GM12872 (cell line): ENCODE measurements around the gene TRPV4.

ENCODE experiments used
- TF ChIP-seq, protein P1 (sequence below): IDR thresholded peaks from 3 replicates; pipeline ENCODE4 v1.5.1; 2011; ENCODE audit warnings: low read depth, mild to moderate bottlenecking, low read length, moderate library complexity; ENCODE audit not compliant: insufficient read depth

Gene TRPV4

GRCh38 chr12:109840305-109841074 is 7.3 kb upstream of the TRPV4 start:
- TF ChIP-seq, protein P1, sequence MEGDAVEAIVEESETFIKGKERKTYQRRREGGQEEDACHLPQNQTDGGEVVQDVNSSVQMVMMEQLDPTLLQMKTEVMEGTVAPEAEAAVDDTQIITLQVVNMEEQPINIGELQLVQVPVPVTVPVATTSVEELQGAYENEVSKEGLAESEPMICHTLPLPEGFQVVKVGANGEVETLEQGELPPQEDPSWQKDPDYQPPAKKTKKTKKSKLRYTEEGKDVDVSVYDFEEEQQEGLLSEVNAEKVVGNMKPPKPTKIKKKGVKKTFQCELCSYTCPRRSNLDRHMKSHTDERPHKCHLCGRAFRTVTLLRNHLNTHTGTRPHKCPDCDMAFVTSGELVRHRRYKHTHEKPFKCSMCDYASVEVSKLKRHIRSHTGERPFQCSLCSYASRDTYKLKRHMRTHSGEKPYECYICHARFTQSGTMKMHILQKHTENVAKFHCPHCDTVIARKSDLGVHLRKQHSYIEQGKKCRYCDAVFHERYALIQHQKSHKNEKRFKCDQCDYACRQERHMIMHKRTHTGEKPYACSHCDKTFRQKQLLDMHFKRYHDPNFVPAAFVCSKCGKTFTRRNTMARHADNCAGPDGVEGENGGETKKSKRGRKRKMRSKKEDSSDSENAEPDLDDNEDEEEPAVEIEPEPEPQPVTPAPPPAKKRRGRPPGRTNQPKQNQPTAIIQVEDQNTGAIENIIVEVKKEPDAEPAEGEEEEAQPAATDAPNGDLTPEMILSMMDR, result no peak

GRCh38 chr12:109839444-109839843 is 6.2 kb upstream of the TRPV4 start:
- TF ChIP-seq, protein P1, result no peak

GRCh38 chr12:109836916-109837315 is 3.7 kb upstream of the TRPV4 start:
- TF ChIP-seq, protein P1, result no peak

DNA sequence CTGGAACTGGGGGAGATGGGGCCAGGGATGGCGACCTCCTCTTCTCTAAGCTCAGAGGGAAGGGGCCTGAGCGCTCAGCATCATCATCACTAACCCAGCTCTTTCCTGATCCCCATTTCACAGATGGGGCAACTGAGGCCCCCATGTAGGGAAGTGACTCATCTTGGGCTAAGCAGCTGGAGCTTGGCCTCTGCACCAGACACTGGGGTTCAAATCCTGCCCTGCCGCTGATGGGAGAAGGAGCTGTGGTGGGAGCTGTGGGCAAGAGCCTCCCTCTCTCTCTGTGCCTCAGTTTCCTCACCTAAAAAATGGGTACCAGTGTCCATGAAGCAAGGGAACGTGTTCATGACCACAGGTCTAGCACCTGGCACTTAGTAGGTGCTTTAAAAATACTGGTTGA is 2.6 kb upstream of the TRPV4 start:
- TF ChIP-seq, protein P1, result no peak

GRCh38 chr12:109832541-109833306 is 474 bp downstream of the TRPV4 start:
- TF ChIP-seq, protein P1, result no peak

DNA sequence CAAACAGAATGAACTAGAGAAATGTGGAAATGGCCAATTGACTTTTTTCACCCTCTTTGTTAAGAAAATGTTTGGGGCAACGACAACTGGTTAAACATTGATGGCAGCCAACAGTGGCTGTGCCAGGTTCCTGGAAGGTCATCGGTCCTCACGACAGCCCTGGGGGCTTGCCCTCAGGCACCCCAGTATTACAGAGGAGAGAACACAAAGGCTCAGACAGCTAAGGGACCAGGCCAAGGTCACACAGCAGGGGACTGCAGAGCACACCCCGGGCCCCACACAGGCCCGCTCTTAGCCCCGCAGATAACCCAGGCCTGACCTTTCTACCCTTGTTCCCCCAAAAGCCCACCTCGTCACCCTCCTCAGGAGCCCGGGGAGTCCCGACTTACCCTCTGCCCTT is 1.3 kb downstream of the TRPV4 start:
- TF ChIP-seq, protein P1, result no peak

DNA sequence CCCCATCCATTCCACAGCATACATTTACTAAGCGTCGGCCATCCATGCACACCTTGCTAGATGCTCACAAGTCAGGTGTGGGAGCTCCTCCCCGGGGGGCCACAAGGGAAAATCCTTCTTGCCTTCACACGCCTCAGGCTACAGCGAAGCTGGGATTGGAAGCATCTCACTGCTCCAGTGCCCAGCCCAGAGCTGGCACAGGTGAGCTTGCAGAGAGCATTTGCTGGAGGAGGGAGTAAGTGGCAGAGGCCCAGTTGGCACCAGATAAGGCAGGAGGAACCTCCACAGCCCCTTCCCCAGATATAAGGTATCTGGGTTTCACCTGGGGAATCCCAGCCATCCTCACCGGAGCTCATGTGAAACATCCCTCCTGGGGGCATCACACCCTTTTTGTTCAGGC is 1.8 kb downstream of the TRPV4 start:
- TF ChIP-seq, protein P1, result no peak
